Common myeloid progenitor, CD34-positive (primary cell): Measurements from ENCODE around the gene ALDOA.
A peak's percentile ranks its signal among the peaks of the same experiment; 100 is the strongest.

ENCODE experiments used
- CTCF ChIA-PET: fragments of 350-600 bp; sonication (Branson Sonifier 250); formaldehyde crosslinking; loops from one replicate; lab custom pipeline; 2021; ENCODE audit warnings: antibody characterized with exemption; lab: Charles Lee
- POLR2A ChIA-PET: fragments of 350-600 bp; sonication (Branson Sonifier 250); formaldehyde crosslinking; loops from one replicate; lab custom pipeline; 2021; ENCODE audit warnings: antibody characterized with exemption; lab: Charles Lee
- DNase-seq, 3 donors: peaks; one replicate each; pipeline versions ENCODE4 v3.0.0 to v3.0.0-alpha.2; 2013
- H3K27ac ChIP-seq, 2 experiments: 1 replicate in 1 of 2; 2 replicates in 1 of 2; pipeline ENCODE4 v1.7.0; 2013; ENCODE audit warnings: inconsistent platforms in 2 of 2, low read length in 2 of 2, mild to moderate bottlenecking in 2 of 2, low read depth in 1 of 2, moderate library complexity in 1 of 2; ENCODE audit not compliant: severe bottlenecking in 2 of 2, insufficient read depth in 1 of 2, poor library complexity in 1 of 2
- H3K27me3 ChIP-seq, 5 experiments: replicated peaks in 2 of 5; 1 replicate in 3 of 5; 2 replicates in 2 of 5; pipeline versions ENCODE4 v1.6.1 to v1.7.0; 2013; ENCODE audit warnings: low read length in 4 of 5, mild to moderate bottlenecking in 2 of 5, moderate library complexity in 2 of 5, inconsistent platforms in 1 of 5; ENCODE audit not compliant: insufficient read depth in 5 of 5, control insufficient read depth in 4 of 5
- H3K36me3 ChIP-seq, 4 experiments: 1 replicate in 2 of 4; 2 replicates in 2 of 4; pipeline versions ENCODE4 v1.6.1 to v1.7.0; 2013; ENCODE audit warnings: low read length in 3 of 4, control low read depth in 1 of 4, mild to moderate bottlenecking in 1 of 4; ENCODE audit not compliant: control insufficient read depth in 4 of 4, insufficient read depth in 4 of 4
- H3K4me1 ChIP-seq, 4 experiments: 1 replicate in 3 of 4; 2 replicates in 1 of 4; pipeline versions ENCODE4 v1.6.1 to v1.7.1; 2013; ENCODE audit warnings: low read length in 3 of 4, mild to moderate bottlenecking in 3 of 4, control low read depth in 1 of 4, inconsistent platforms in 1 of 4, moderate library complexity in 1 of 4; ENCODE audit not compliant: control insufficient read depth in 4 of 4, insufficient read depth in 4 of 4; ENCODE audit errors: control extremely low read depth in 1 of 4
- H3K4me3 ChIP-seq, 7 experiments: 1 replicate in 4 of 7; 2 replicates in 3 of 7; pipeline versions ENCODE4 v1.5.1 to v1.7.0; 2013; ENCODE audit warnings: mild to moderate bottlenecking in 7 of 7, low read length in 6 of 7, moderate library complexity in 6 of 7, inconsistent platforms in 2 of 7, low read depth in 2 of 7, control low read depth in 1 of 7; ENCODE audit not compliant: insufficient read depth in 4 of 7, control insufficient read depth in 1 of 7; ENCODE audit errors: extremely low read depth in 1 of 7
- H3K9me3 ChIP-seq, 5 experiments: 1 replicate in 4 of 5; 2 replicates in 1 of 5; pipeline versions ENCODE4 v1.6.1 to v1.7.1; 2013; ENCODE audit warnings: low read length in 4 of 5, mild to moderate bottlenecking in 2 of 5, inconsistent platforms in 1 of 5, low read depth in 1 of 5, moderate library complexity in 1 of 5; ENCODE audit not compliant: control insufficient read depth in 4 of 5, insufficient read depth in 2 of 5; ENCODE audit errors: control extremely low read depth in 1 of 5
- WGBS: methylation state at CpG from one replicate; pipeline ENCODE4 v1.1.5; 2013; ENCODE audit not compliant: insufficient coverage; 5-methylcytosine and 5-hydroxymethylcytosine counted together

The ALDOA gene

GRCh38 chr16:30104492-30104891 lies 38.9 kb downstream of the ALDOA start:
- ChIA-PET POLR2A (no interaction called here), CTCF (interaction anchor here (1.3 to 3.6 kb wide), 2 partner anchors 13 to 15 kb away, joined by 4 to 19 read pairs; partner anchors contain the start of gene TBX6)
- H3K27me3 ChIP-seq: no peaks in the 10 kb centered on the region
- peaks cover 4 to 31% (median 17%) of the 10 kb centered on the region in 4 experiments for H3K36me3 ChIP-seq
- WGBS: 100% methylated on average over 6 of the region's 6 CpGs
- H3K4me1 ChIP-seq: no peaks in the 10 kb centered on the region
- DNase-seq: no peak
- H3K9me3 ChIP-seq: peaks cover 0 to 10% (median 4%) of the 10 kb centered on the region in 5 experiments
- no peak overlapping the region for H3K27ac ChIP-seq
- no peak overlapping the region for H3K4me3 ChIP-seq

DNA sequence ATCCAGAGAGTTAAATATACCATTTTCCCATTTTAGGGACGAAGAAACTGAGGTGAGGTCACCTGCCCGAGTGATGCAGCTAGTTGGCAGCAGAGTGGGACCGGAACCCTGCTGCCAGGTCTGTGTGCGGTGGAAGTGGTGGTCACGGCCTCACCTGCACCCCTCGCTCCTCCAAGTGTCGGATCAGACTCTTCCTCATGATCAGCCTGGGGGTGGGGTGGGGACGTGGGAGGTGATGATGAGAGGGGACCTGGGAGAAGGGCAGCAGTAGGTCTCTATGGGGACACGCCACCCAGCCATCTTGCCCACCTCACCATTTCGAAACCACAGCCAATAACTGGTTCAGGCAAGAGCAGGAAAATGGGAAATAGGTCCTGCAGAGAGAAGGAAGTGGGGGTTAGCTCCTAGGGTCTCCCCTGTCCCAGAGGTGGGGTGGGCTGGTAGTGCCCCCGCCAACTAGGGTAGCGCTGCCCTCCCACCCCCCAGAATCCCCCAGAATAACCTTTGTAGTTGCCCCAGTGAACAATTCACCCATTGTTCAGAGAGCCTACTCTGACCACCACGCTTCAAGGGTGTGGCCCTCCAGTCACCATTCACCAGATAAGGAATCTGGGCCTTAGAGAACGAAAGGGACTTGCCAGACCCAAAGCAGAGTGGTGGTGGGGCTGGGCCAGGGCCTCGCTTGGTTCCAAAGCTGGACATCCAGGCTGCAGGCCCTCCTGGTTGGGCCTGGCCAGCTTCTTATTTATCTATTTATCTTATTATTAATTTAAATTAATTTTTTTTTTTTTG lies 42.7 kb downstream of the ALDOA start:
- POLR2A ChIA-PET: interaction anchor here (0.6 to 0.7 kb wide), 2 partner anchors 309 to 317 kb away, joined by 3 read pairs; no protein-coding TSS in a partner anchor
- no peak overlapping the region for H3K4me3 ChIP-seq
- H3K27ac ChIP-seq: no peak overlapping the region
- CTCF ChIA-PET: interaction anchor here (1.2 kb wide), 1 partner anchor 55 kb away, joined by 3 read pairs; a partner anchor contains a TSS
- no peaks in the 10 kb centered on the region for H3K9me3 ChIP-seq
- DNase-seq: no peak
- WGBS: 100% methylated on average over 4 of the region's 15 CpGs
- H3K4me1 ChIP-seq: no peaks in the 10 kb centered on the region
- peaks cover 4 to 53% (median 18%) of the 10 kb centered on the region in 4 experiments for H3K36me3 ChIP-seq
- no peaks in the 10 kb centered on the region for H3K27me3 ChIP-seq

DNA sequence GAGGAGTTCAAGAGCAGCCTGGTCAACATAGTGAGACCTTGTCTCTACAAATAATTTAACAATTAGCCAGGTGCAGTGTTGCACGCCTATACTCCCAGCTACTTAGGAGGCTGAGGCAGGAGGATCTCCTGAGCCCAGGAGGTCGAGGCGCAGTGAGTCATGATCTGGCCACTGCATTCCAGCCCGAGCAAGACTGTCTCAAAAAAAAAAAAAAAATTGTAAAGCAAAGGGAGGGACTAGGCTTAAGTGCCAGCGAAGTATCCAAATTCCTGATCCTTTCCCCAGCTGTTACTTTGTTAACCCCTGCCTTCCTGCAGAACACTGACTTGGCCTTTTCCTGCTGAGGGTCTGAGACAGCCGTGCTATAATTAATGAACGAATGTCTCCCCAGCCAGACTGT lies 45.1 kb downstream of the ALDOA start:
- H3K27me3 ChIP-seq: no peaks in the 10 kb centered on the region
- no peaks in the 10 kb centered on the region for H3K9me3 ChIP-seq
- DNase-seq: no peak
- no peaks in the 10 kb centered on the region for H3K4me1 ChIP-seq
- ChIA-PET CTCF (interaction anchor here (0.6 to 5.2 kb wide), 4 partner anchors 10 to 75 kb away, joined by 3 to 54 read pairs (median 4); partner anchors contain the start of gene TBX6), POLR2A (no interaction called here)
- H3K27ac ChIP-seq: no peak overlapping the region
- WGBS: 95% methylated on average over 3 of the region's 7 CpGs
- no peak overlapping the region for H3K4me3 ChIP-seq
- peaks cover 2 to 58% (median 10%) of the 10 kb centered on the region in 4 experiments for H3K36me3 ChIP-seq

GRCh38 chr16:30112197-30113030 lies 46.9 kb downstream of the ALDOA start:
- CTCF ChIA-PET: interaction anchor here (0.6 to 5.2 kb wide), 11 partner anchors 10 to 69 kb away, joined by 3 to 54 read pairs (median 4); partner anchors contain the start of gene TBX6
- no peak overlapping the region for H3K4me3 ChIP-seq
- no peaks in the 10 kb centered on the region for H3K4me1 ChIP-seq
- H3K9me3 ChIP-seq: no peaks in the 10 kb centered on the region
- DNase-seq: peak; percentile 30 to 46 (median 45)
- no peaks in the 10 kb centered on the region for H3K27me3 ChIP-seq
- POLR2A ChIA-PET: no interaction called here
- H3K27ac ChIP-seq: no peak overlapping the region
- 95% methylated on average over 21 of the region's 29 CpGs for WGBS
- H3K36me3 ChIP-seq: peaks cover 4 to 64% (median 16%) of the 10 kb centered on the region in 4 experiments

- Histone ChIP-seq H3K4me3 (no peak within 1 kb of the TSS), H3K9me3 (no peaks in the 10 kb centered on the region), H3K4me1 (peaks cover 0 to 4% (median 0%) of the 10 kb centered on the region in 4 experiments), H3K36me3 (peaks cover 8 to 68% (median 19%) of the 10 kb centered on the region in 4 experiments), H3K27ac (no peak within 1 kb of the TSS), H3K27me3 (no peaks in the 10 kb centered on the region)
- 94% methylated on average over 16 of the region's 20 CpGs for WGBS
- ChIA-PET POLR2A (no interaction called here), CTCF (interaction anchor here (2.2 to 5.2 kb wide), 2 partner anchors 10 to 22 kb away, joined by 13 to 54 read pairs; partner anchors contain the start of gene TBX6)
- DNase-seq: no peak
Observed at GRCh38 chr16:30113031-30113710, 47.6 kb downstream of the ALDOA start, which contains the start of gene GDPD3. Gene GDPD3 (minus strand): TSS chr16:30113537. CDS start chr16:30113478, 59 bp downstream.

DNA sequence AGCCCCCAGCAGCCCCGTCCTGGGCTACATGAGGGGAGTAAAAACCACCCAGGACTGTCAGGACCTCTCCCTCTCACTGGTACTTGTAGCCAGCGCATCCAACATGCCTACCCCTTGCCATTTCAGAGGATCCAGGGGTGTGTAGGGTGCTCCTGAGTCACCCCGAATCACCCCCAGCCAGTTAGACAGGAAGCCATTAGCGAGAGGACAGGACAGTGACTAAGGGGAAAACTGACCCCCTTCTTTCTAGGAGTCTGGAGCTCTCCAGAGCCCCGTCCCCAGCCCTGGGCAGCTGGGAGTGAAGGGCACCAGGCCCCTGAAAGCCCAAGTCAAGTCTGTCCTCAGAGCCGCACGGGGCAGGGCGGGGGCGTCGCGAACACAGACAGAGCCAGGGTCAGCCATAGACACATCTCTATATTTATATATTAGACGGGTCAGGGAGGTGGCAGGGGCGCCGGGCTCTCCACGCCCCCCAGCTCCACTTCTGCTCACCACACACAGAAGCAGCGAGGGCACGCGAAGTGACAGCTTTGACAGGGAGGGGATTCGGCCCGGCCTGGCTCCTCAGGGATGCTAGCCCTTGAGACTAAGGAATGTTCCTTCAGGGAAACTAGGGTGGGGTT lies 48.3 kb downstream of the ALDOA start:
- ChIA-PET CTCF (interaction anchor here (5.2 kb wide), 1 partner anchor 22 kb away, joined by 54 read pairs; the partner anchor contains the start of gene TBX6), POLR2A (no interaction called here)
- 96% methylated on average over 9 of the region's 20 CpGs for WGBS
- Histone ChIP-seq H3K4me1 (peaks cover 0 to 4% (median 0%) of the 10 kb centered on the region in 4 experiments), H3K27me3 (no peaks in the 10 kb centered on the region), H3K27ac (no peak overlapping the region), H3K36me3 (peaks cover 9 to 68% (median 23%) of the 10 kb centered on the region in 4 experiments), H3K9me3 (no peaks in the 10 kb centered on the region), H3K4me3 (no peak overlapping the region)
- DNase-seq: no peak
